H1 (cell line): Measurements from ENCODE around the gene C22orf42. TPM values are rescaled to one million over a fixed set of nuclear protein-coding genes. Genes with fewer than 3 reads are reported as not detected.

Experiments used
- CTCF ChIA-PET: fragments of 300-600 bp; sonication (Branson Sonifier 250); formaldehyde crosslinking; loops from one replicate; lab custom pipeline; 2021; ENCODE audit not compliant: partially characterized antibody; lab: Charles Lee
- POLR2A ChIA-PET: fragments of 300-600 bp; sonication (Branson Sonifier 250); formaldehyde crosslinking; loops from one replicate; lab custom pipeline; 2021; ENCODE audit warnings: inconsistent platforms; ENCODE audit not compliant: partially characterized antibody; lab: Charles Lee
- DNase-seq, 2 experiments: peaks; one replicate each; pipeline versions ENCODE4 v3.0.0 to v3.0.0-alpha.2; 2010 to 2022; ENCODE audit warnings: low spot score in 2 of 2, low read depth in 1 of 2, mixed read lengths in 1 of 2
- FAIRE-seq: peaks from 2 replicates; lab custom pipeline; 2011; peaks lifted over from hg19 to GRCh38; lab: Jason Lieb, UNC
- H2AFZ ChIP-seq: 2 replicates; pipeline ENCODE4 v1.8.1; 2012; ENCODE audit warnings: low read length, inconsistent platforms
- H2AK5ac ChIP-seq: 2 replicates; pipeline ENCODE4 v1.6.1; 2013; ENCODE audit warnings: low read depth, low read length
- H2BK120ac ChIP-seq: replicated peaks from 2 replicates; pipeline ENCODE3; 2013; ENCODE audit warnings: low read depth, low read length, inconsistent platforms
- H2BK12ac ChIP-seq: 2 replicates; pipeline ENCODE4 v1.6.1; 2013; ENCODE audit warnings: low read depth, low read length
- H2BK15ac ChIP-seq: 2 replicates; pipeline ENCODE4 v1.6.1; 2013; ENCODE audit warnings: low read length
- H2BK20ac ChIP-seq: 2 replicates; pipeline ENCODE4 v1.6.1; 2013; ENCODE audit warnings: low read length
- H2BK5ac ChIP-seq: 2 replicates; pipeline ENCODE4 v1.6.1; 2013; ENCODE audit warnings: low read depth, low read length
- H3K14ac ChIP-seq: 2 replicates; pipeline ENCODE4 v1.6.1; 2013; ENCODE audit warnings: inconsistent platforms; ENCODE audit not compliant: insufficient read length
- H3K18ac ChIP-seq: 2 replicates; pipeline ENCODE4 v1.6.1; 2013; ENCODE audit warnings: low read length; ENCODE audit errors: extremely low read depth
- H3K23ac ChIP-seq: 2 replicates; pipeline ENCODE4 v1.6.1; 2013; ENCODE audit warnings: inconsistent platforms; ENCODE audit not compliant: insufficient read length
- H3K23me2 ChIP-seq: 2 replicates; pipeline ENCODE4 v1.6.1; 2013; ENCODE audit warnings: low read depth, low read length
- H3K27ac ChIP-seq: 2 replicates; pipeline ENCODE4 v1.6.1; 2011; ENCODE audit warnings: low read depth, low read length, inconsistent platforms
- H3K27me3 ChIP-seq, 4 experiments: replicated peaks in 1 of 4; 1 replicate in 1 of 4; 2 replicates in 3 of 4; pipeline versions ENCODE4 v1.6.1 to v1.8.1; 2011 to 2013; ENCODE audit warnings: low read length in 3 of 4, mild to moderate bottlenecking in 3 of 4, inconsistent platforms in 2 of 4, mixed read lengths in 2 of 4, moderate library complexity in 1 of 4; ENCODE audit not compliant: control insufficient read depth in 3 of 4, insufficient read depth in 3 of 4; ENCODE audit errors: extremely low read depth in 1 of 4
- H3K36me3 ChIP-seq, 4 experiments: 2 replicates each; pipeline versions ENCODE4 v1.6.1 to v1.8.1; 2011 to 2013; ENCODE audit warnings: mild to moderate bottlenecking in 4 of 4, low read length in 3 of 4, moderate library complexity in 2 of 4, control low read depth in 1 of 4, inconsistent platforms in 1 of 4; ENCODE audit not compliant: insufficient read depth in 4 of 4, control insufficient read depth in 2 of 4
- H3K4ac ChIP-seq: replicated peaks from 2 replicates; pipeline ENCODE3; 2013; ENCODE audit warnings: low read length, low read depth, mixed read lengths, inconsistent platforms; ENCODE audit not compliant: insufficient read length
- H3K4me1 ChIP-seq, 4 experiments: replicated peaks in 1 of 4; 1 replicate in 1 of 4; 2 replicates in 3 of 4; pipeline versions ENCODE4 v1.6.1 to v1.8.1; 2011 to 2013; ENCODE audit warnings: low read length in 3 of 4, inconsistent platforms in 2 of 4, mixed read lengths in 1 of 4; ENCODE audit not compliant: insufficient read depth in 4 of 4, control insufficient read depth in 3 of 4
- H3K4me2 ChIP-seq, 2 experiments: 2 replicates each; pipeline versions ENCODE4 v1.6.1 to v1.8.1; 2011 to 2013; ENCODE audit warnings: low read depth in 2 of 2, low read length in 2 of 2, control low read depth in 1 of 2, inconsistent platforms in 1 of 2, mild to moderate bottlenecking in 1 of 2; ENCODE audit not compliant: insufficient read depth in 1 of 2
- H3K4me3 ChIP-seq, 4 experiments: fragments of 200-600, 300-600 bp in 1 of 4; sonication (generic), shearing (Covaris generic), sonication (Bioruptor Twin) in 1 of 4; 2 replicates each; pipeline versions ENCODE4 v1.5.1 to v1.8.1; 2011 to 2016; ENCODE audit warnings: low read length in 4 of 4, low read depth in 3 of 4, control low read depth in 2 of 4, inconsistent platforms in 2 of 4, mild to moderate bottlenecking in 2 of 4, mixed read lengths in 1 of 4, moderate library complexity in 1 of 4; ENCODE audit not compliant: insufficient read depth in 2 of 4; ENCODE audit errors: extremely low read depth in 1 of 4
- H3K56ac ChIP-seq: replicated peaks from 2 replicates; pipeline ENCODE3; 2013; ENCODE audit warnings: low read depth, mild to moderate bottlenecking, mixed read lengths, low read length, inconsistent platforms; ENCODE audit not compliant: insufficient read length
- H3K79me1 ChIP-seq: 2 replicates; pipeline ENCODE4 v1.6.1; 2013; ENCODE audit warnings: low read depth, low read length, control low read depth
- H3K79me2 ChIP-seq, 2 experiments: 2 replicates each; pipeline versions ENCODE4 v1.6.1 to v1.8.1; 2012 to 2013; ENCODE audit warnings: low read length in 2 of 2, mild to moderate bottlenecking in 2 of 2, inconsistent platforms in 1 of 2; ENCODE audit not compliant: insufficient read depth in 2 of 2, control insufficient read depth in 1 of 2
- H3K9ac ChIP-seq, 4 experiments: replicated peaks in 1 of 4; 1 replicate in 1 of 4; 2 replicates in 3 of 4; pipeline versions ENCODE4 v1.6.1 to v1.8.1; 2011 to 2013; ENCODE audit warnings: low read depth in 3 of 4, low read length in 3 of 4, control low read depth in 2 of 4, mild to moderate bottlenecking in 2 of 4, moderate library complexity in 2 of 4, inconsistent platforms in 1 of 4; ENCODE audit errors: extremely low read depth in 1 of 4
- H3K9me3 ChIP-seq, 2 experiments: 2 replicates each; pipeline versions ENCODE4 v1.6.1 to v1.8.1; 2012 to 2013; ENCODE audit warnings: mild to moderate bottlenecking in 2 of 2, moderate library complexity in 2 of 2, control low read depth in 1 of 2, inconsistent platforms in 1 of 2, low read depth in 1 of 2, low read length in 1 of 2, mixed read lengths in 1 of 2; ENCODE audit not compliant: insufficient read depth in 2 of 2
- H4K20me1 ChIP-seq, 2 experiments: replicated peaks in 1 of 2; 2 replicates each; pipeline versions ENCODE3 to v1.8.1; 2011 to 2013; ENCODE audit warnings: inconsistent platforms in 2 of 2, low read length in 2 of 2, mild to moderate bottlenecking in 1 of 2; ENCODE audit not compliant: insufficient read depth in 2 of 2, control insufficient read depth in 1 of 2
- H4K5ac ChIP-seq: 2 replicates; pipeline ENCODE4 v1.6.1; 2013; ENCODE audit warnings: low read length, low read depth, mixed read lengths, inconsistent platforms; ENCODE audit not compliant: insufficient read length
- H4K8ac ChIP-seq: 2 replicates; pipeline ENCODE4 v1.8.0; 2013; ENCODE audit warnings: mild to moderate bottlenecking, moderate library complexity, low read length, inconsistent platforms; ENCODE audit not compliant: insufficient read depth; ENCODE audit errors: extremely low read depth
- H4K91ac ChIP-seq: replicated peaks from 2 replicates; pipeline ENCODE3; 2013; ENCODE audit warnings: low read length, mixed read lengths, inconsistent platforms; ENCODE audit not compliant: insufficient read length
- EGR1 ChIP-seq: IDR thresholded peaks from 2 replicates; pipeline ENCODE4 v1.6.1; 2011; ENCODE audit warnings: low read depth, low read length, borderline replicate concordance
- KDM5A ChIP-seq: fragments of 200-600 bp; IDR thresholded peaks from 2 replicates; pipeline ENCODE4 v1.7.1; 2012; ENCODE audit warnings: mild to moderate bottlenecking, low read length, inconsistent platforms, mixed read lengths
- SAP30 ChIP-seq: fragments of 300-600 bp; sonication (generic); IDR thresholded peaks from 2 replicates; pipeline ENCODE4 v1.7.1; 2012; ENCODE audit warnings: low read length, moderate library complexity, mild to moderate bottlenecking, inconsistent platforms; ENCODE audit not compliant: insufficient read depth, insufficient replicate concordance
- WGBS, 2 experiments: shearing (Covaris generic) in 1 of 2; methylation state at CpG; one replicate each; pipeline versions ENCODE4 v1.1.6 to v1.1.7; 2013 to 2015; ENCODE audit warnings: low lambda C conversion rate in 2 of 2, mixed read lengths in 2 of 2, inconsistent platforms in 1 of 2, low coverage in 1 of 2, missing lambda C conversion rate in 1 of 2; ENCODE audit not compliant: insufficient replicate concordance in 2 of 2, insufficient coverage in 1 of 2, insufficient read length in 1 of 2; ENCODE audit errors: extremely low coverage in 1 of 2, missing lambda C conversion rate in 1 of 2; 5-methylcytosine and 5-hydroxymethylcytosine counted together
- polyA plus RNA-seq, 7 experiments: library from polyadenylated mRNA; depleted of rRNA in 3 of 7; stranded (reverse) in 5 of 7; unstranded in 2 of 7; fragments of >200 nt in 5 of 7; fragments of 200-250 nt in 2 of 7; gene quantifications; 1 replicate in 5 of 7; 2 replicates in 1 of 7; 4 replicates in 1 of 7; pipeline versions ENCODE4 v1.2.1 to v1.2.3, GENCODE V29; 2011 to 2013; ENCODE audit warnings: missing spikeins in 2 of 7, mixed read lengths in 2 of 7
- small RNA-seq: library from polyadenylated mRNA; stranded (forward); fragments of <200 nt; extraction: miRNeasy Mini kit (QIAGEN cat#:217004); gene quantifications from one replicate; pipeline ENCODE3, GENCODE V24; 2013; ENCODE audit not compliant: insufficient read depth
- total RNA-seq: library from RNA; stranded (reverse); fragmentation: NEBNext Ultra II Directional; extraction: Animal tissue kit (Norgen Biotek cat#: 25700); gene quantifications from 2 replicates; pipeline ENCODE4 v1.2.1, GENCODE V29; 2021

The C22orf42 gene
- total and polyA plus RNA-seq, 2 of the 8 experiments (the other 6 are each of a cell fraction or from before 2014, with no cell fraction given) = 0.50 TPM; not detected in 1

DNA sequence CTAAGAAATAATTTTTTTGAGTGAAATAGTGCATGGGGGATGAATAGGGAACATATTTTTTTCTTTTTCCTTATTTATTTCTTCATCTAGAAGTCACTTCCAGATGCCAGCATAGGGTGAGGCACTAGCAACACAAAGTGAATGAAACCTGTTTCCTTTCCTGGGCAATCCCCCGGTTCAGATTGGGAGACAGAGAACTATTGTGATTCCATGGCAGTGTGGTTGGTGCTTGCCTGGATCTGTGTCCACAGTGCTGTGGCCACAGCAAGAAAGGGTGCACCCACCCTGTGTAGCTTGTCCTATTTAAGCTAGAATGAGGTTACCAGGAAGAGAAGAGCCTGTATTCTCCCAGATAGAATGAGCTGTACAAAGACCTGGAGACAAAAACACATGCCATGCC lies 58.4 kb downstream of the C22orf42 start:
- Histone ChIP-seq H3K36me3 (no peaks in the 10 kb centered on the region), H3K9me3 (no peaks in the 10 kb centered on the region), H4K91ac (no peak overlapping the region), H2BK15ac (no peak overlapping the region), H3K9ac (no peak overlapping the region), H3K27ac (no peak overlapping the region)
- DNase-seq = no peak
- no peak for TF ChIP-seq EGR1
- no peak for TF ChIP-seq KDM5A
- TF ChIP-seq SAP30 = no peak
- TF ChIP-seq, all 59 proteins: peak for 0
- Histone ChIP-seq H2BK12ac (no peak overlapping the region), H3K27me3 (no peaks in the 10 kb centered on the region; a peak in 1 of 7 replicates), H3K14ac (no peak overlapping the region), H4K5ac (no peak overlapping the region), H3K4me2 (no peak overlapping the region), H2AFZ (no peak overlapping the region; the same call in 1 of the 2 replicates), H3K18ac (no peak overlapping the region), H3K79me1 (no peaks in the 10 kb centered on the region), H3K23ac (no peak overlapping the region), H3K4me3 (no peak overlapping the region), H2BK20ac (no peak overlapping the region), H3K4me1 (no peaks in the 10 kb centered on the region), H4K8ac (no peak overlapping the region), H3K79me2 (no peaks in the 10 kb centered on the region), H3K23me2 (no peaks in the 10 kb centered on the region), H2BK120ac (no peak overlapping the region), H2BK5ac (no peak overlapping the region), H2AK5ac (no peak overlapping the region), H3K4ac (no peak overlapping the region), H3K56ac (no peak overlapping the region), H4K20me1 (no peaks in the 10 kb centered on the region)
- POLR2A ChIA-PET = no interaction called here
- CTCF ChIA-PET = interaction anchor here (1.1 to 1.8 kb wide), 4 partner anchors 8 to 131 kb away, joined by 3 to 5 read pairs (median 4); no protein-coding TSS in a partner anchor
- no peak for FAIRE-seq
- 86% methylated on average over 1 of the region's 1 CpG; no CpG with 5 or more reads in 1 of the 2 experiments for WGBS, 2 experiments

Small RNA genes within 50 kb of the gene (small RNA-seq; reads per million reads assigned to genes)
- gene AP1B1P2 = not detected
- gene RF02171 = not detected

Other genes starting within 250 kb of the C22orf42 start
- gene YWHAH, start 214.8 kb downstream of the C22orf42 start, total RNA-seq = 247 and 248 TPM in 2 replicates
- 118 and 146 TPM in 2 replicates for gene YWHAH, start 214.8 kb downstream of the C22orf42 start, polyA plus RNA-seq (2011; rRNA removed)
- not detected in 2 replicates for gene SLC5A1, start 116.0 kb downstream of the C22orf42 start, total RNA-seq
- gene SLC5A1, start 116.0 kb downstream of the C22orf42 start, polyA plus RNA-seq (2011; rRNA removed) = 0.06 TPM in 1 of 2 replicates, not detected in the other
- 0.19 TPM in 1 of 2 replicates, not detected in the other for gene RFPL2, start 45.8 kb upstream of the C22orf42 start, total RNA-seq
- gene RFPL2, start 45.8 kb upstream of the C22orf42 start, polyA plus RNA-seq (2011; rRNA removed) = 0.05 and 0.15 TPM in 2 replicates
- gene SLC5A4, start 96.0 kb upstream of the C22orf42 start, total RNA-seq = not detected in 2 replicates
- gene SLC5A4, start 96.0 kb upstream of the C22orf42 start, polyA plus RNA-seq (2011; rRNA removed) = 0.06 and 0.17 TPM in 2 replicates
- gene RFPL3, start 198.6 kb upstream of the C22orf42 start, total RNA-seq = 0.24 TPM in 1 of 2 replicates, not detected in the other
- 0.08 TPM in 2 replicates for gene RFPL3, start 198.6 kb upstream of the C22orf42 start, polyA plus RNA-seq (2011; rRNA removed)